CD14-positive monocyte (primary cell): ENCODE measurements around the gene LMNTD2. TPM values are rescaled to one million over a fixed set of nuclear protein-coding genes. Genes with fewer than 3 reads are reported as not detected.
A peak's percentile ranks its signal among the peaks of the same experiment; 100 is the strongest.

ENCODE experiments used
- DNase-seq, 3 donors: peaks; one replicate each; pipeline ENCODE4 v3.0.0-alpha.2; 2011 to 2022
- H2AFZ ChIP-seq: 2 replicates; pipeline ENCODE4 v1.6.0; 2012; ENCODE audit warnings: mild to moderate bottlenecking, low read depth, low read length, inconsistent platforms; ENCODE audit not compliant: insufficient read depth, poor library complexity, severe bottlenecking
- H3K27ac ChIP-seq, 2 donors: 1 replicate in 1 of 2; 2 replicates in 1 of 2; pipeline ENCODE4 v1.5.1; 2012 to 2013; ENCODE audit warnings: low read length in 2 of 2, control low read depth in 1 of 2, inconsistent platforms in 1 of 2, low read depth in 1 of 2, mild to moderate bottlenecking in 1 of 2
- H3K27me3 ChIP-seq, 2 donors: one replicate each; pipeline versions ENCODE4 v1.6.0 to v1.6.1; 2011 to 2013; ENCODE audit warnings: low read length in 2 of 2; ENCODE audit not compliant: control insufficient read depth in 2 of 2, insufficient read depth in 2 of 2
- H3K36me3 ChIP-seq, 2 donors: replicated peaks in 1 of 2; 1 replicate in 1 of 2; 2 replicates in 1 of 2; pipeline versions ENCODE4 v1.5.1 to v1.6.1; 2012 to 2013; ENCODE audit warnings: low read length in 2 of 2, control low read depth in 1 of 2, inconsistent platforms in 1 of 2, mild to moderate bottlenecking in 1 of 2; ENCODE audit not compliant: insufficient read depth in 2 of 2, control insufficient read depth in 1 of 2
- H3K4me1 ChIP-seq, 2 donors: 1 replicate in 1 of 2; 2 replicates in 1 of 2; pipeline versions ENCODE4 v1.5.1 to v1.6.1; 2012 to 2013; ENCODE audit warnings: low read length in 2 of 2, control low read depth in 1 of 2, inconsistent platforms in 1 of 2, mild to moderate bottlenecking in 1 of 2, moderate library complexity in 1 of 2; ENCODE audit not compliant: insufficient read depth in 2 of 2, control insufficient read depth in 1 of 2
- H3K4me2 ChIP-seq: replicated peaks from 2 replicates; pipeline ENCODE3; 2012; ENCODE audit warnings: low read length, moderate library complexity, mild to moderate bottlenecking; ENCODE audit not compliant: poor library complexity, severe bottlenecking; ENCODE audit errors: extremely low read depth
- H3K4me3 ChIP-seq, 3 experiments: fragments of 200-600 bp in 1 of 3; sonication (generic) in 1 of 3; replicated peaks in 1 of 3; 1 replicate in 2 of 3; 2 replicates in 1 of 3; pipeline ENCODE4 v1.5.1; 2011 to 2013; ENCODE audit warnings: low read length in 3 of 3, mild to moderate bottlenecking in 3 of 3, control low read depth in 2 of 3, low read depth in 2 of 3, inconsistent platforms in 1 of 3, moderate library complexity in 1 of 3
- H3K79me2 ChIP-seq: 2 replicates; pipeline ENCODE4 v1.6.0; 2012; ENCODE audit warnings: mild to moderate bottlenecking, control low read depth, inconsistent platforms, low read length, moderate library complexity; ENCODE audit not compliant: insufficient read depth
- H3K9ac ChIP-seq: 2 replicates; pipeline ENCODE4 v1.6.0; 2017; ENCODE audit warnings: low read length, mild to moderate bottlenecking; ENCODE audit not compliant: insufficient read depth, poor library complexity, severe bottlenecking
- H3K9me3 ChIP-seq, 2 donors: replicated peaks in 1 of 2; 1 replicate in 1 of 2; 2 replicates in 1 of 2; pipeline versions ENCODE4 v1.5.1 to v1.6.1; 2012 to 2013; ENCODE audit warnings: low read length in 2 of 2, control low read depth in 1 of 2; ENCODE audit not compliant: control insufficient read depth in 1 of 2, insufficient read depth in 1 of 2
- H4K20me1 ChIP-seq: 2 replicates; pipeline ENCODE4 v1.6.0; 2012; ENCODE audit warnings: mild to moderate bottlenecking, low read length, control low read depth, moderate library complexity; ENCODE audit not compliant: insufficient read depth
- H3K27ac Mint-ChIP-seq, 7 donors: one replicate each; pipeline ENCODE4 v1.8.0; 2020; ENCODE audit warnings: mild to moderate bottlenecking in 7 of 7, mixed read lengths in 7 of 7, moderate library complexity in 6 of 7, inconsistent platforms in 2 of 7
- H3K27me3 Mint-ChIP-seq, 3 donors: one replicate each; pipeline ENCODE4 v1.8.0; 2021 to 2022; ENCODE audit warnings: low read depth in 3 of 3, mild to moderate bottlenecking in 3 of 3, mixed read lengths in 3 of 3, moderate library complexity in 3 of 3, inconsistent platforms in 1 of 3
- H3K36me3 Mint-ChIP-seq, 2 donors: one replicate each; pipeline ENCODE4 v1.8.0; 2020; ENCODE audit warnings: mixed read lengths in 2 of 2, inconsistent platforms in 1 of 2, mild to moderate bottlenecking in 1 of 2
- H3K4me1 Mint-ChIP-seq: one replicate; pipeline ENCODE4 v1.8.0; 2020; ENCODE audit warnings: mild to moderate bottlenecking, mixed read lengths
- H3K4me3 Mint-ChIP-seq, 2 donors: one replicate each; pipeline ENCODE4 v1.8.0; 2020; ENCODE audit warnings: mild to moderate bottlenecking in 2 of 2, mixed read lengths in 2 of 2, moderate library complexity in 1 of 2
- H3K9me3 Mint-ChIP-seq, 7 donors: one replicate each; pipeline ENCODE4 v1.8.0; 2020 to 2022; ENCODE audit warnings: mixed read lengths in 7 of 7, mild to moderate bottlenecking in 6 of 7, moderate library complexity in 6 of 7, inconsistent platforms in 2 of 7
- WGBS: methylation state at CpG from one replicate; pipeline ENCODE4 v1.1.5; 2013; ENCODE audit warnings: missing lambda C conversion rate; ENCODE audit not compliant: insufficient coverage; 5-methylcytosine and 5-hydroxymethylcytosine counted together
- intact Hi-C, 2 donors: fragments of 100-400 bp; cut with micrococcal nuclease; formaldehyde crosslinking; loops; one replicate each; pipeline versions ENCODE4 v1.15.0 to v1.15.1; 2023
- polyA plus RNA-seq, 3 donors: library from polyadenylated mRNA; depleted of rRNA in 1 of 3; unstranded in 2 of 3; stranded (reverse) in 1 of 3; fragments of 300-500 nt in 2 of 3; fragments of >200 nt in 1 of 3; fragmentation: Illumina TruSeq in 2 of 3; gene quantifications; 1 replicate in 2 of 3; 2 replicates in 1 of 3; pipeline ENCODE4 v1.2.3, GENCODE V29; 2012 to 2021
- TF ChIP-seq, protein P1 (sequence below): fragments of 200-600 bp; IDR thresholded peaks from one replicate; pipeline ENCODE4 v1.8.0; 2022; ENCODE audit warnings: antibody characterized with exemption, mild to moderate bottlenecking

The LMNTD2 gene
- polyA plus RNA-seq, 3 donors: 0.67 to 10.6 (median 1.2) TPM

- TF ChIP-seq, protein P1, sequence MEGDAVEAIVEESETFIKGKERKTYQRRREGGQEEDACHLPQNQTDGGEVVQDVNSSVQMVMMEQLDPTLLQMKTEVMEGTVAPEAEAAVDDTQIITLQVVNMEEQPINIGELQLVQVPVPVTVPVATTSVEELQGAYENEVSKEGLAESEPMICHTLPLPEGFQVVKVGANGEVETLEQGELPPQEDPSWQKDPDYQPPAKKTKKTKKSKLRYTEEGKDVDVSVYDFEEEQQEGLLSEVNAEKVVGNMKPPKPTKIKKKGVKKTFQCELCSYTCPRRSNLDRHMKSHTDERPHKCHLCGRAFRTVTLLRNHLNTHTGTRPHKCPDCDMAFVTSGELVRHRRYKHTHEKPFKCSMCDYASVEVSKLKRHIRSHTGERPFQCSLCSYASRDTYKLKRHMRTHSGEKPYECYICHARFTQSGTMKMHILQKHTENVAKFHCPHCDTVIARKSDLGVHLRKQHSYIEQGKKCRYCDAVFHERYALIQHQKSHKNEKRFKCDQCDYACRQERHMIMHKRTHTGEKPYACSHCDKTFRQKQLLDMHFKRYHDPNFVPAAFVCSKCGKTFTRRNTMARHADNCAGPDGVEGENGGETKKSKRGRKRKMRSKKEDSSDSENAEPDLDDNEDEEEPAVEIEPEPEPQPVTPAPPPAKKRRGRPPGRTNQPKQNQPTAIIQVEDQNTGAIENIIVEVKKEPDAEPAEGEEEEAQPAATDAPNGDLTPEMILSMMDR: no peak
- intact Hi-C loops: no loop called here
Measured at GRCh38 chr11:581342-581741, 20.8 kb upstream of the LMNTD2 start.

DNA sequence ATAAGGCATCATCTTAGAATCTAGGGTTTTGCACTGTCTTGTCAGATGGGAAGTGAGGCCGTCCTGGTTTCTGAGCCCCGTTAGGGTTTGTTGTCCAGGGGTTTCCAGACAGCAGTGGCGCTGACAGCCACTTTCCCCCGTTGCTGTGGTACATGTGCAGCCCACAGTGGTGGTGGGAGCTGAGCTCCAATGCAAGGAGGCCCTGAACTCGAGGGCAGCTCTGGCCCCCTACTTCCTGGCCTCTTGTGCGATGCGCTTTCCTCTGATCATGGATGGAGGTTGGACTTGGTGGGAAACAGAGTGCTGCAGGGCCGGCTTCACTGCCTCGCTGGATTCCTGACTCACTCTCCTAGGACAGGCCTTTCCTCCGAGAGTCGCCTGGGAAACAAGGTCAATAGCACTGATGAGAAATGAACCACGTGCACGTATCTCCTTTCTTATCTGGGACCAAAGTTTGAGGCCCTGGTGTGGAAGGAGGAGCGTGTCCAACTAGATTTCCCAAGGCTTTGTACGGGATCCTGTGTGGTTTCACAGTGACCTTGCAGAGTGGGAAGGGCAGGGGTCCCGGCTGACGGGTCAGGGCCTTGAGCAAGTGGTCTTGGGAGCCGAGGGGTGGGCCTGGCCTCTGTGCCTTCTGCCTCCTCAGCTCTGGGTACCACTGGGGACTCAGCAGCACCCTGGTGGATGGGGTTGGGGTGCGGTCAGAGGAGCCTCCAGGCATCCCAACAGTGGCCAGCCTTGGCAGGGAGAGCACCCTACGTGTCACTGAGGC lies 19.5 kb upstream of the LMNTD2 start:
- Histone ChIP-seq H3K9ac (no peak overlapping the region), H2AFZ (no peak overlapping the region), H3K27me3 (peaks cover 2 to 5% of the 10 kb centered on the region in 2 donors), H4K20me1 (peaks cover 77% of the 10 kb centered on the region), H3K4me2 (no peak overlapping the region), H3K9me3 (peaks cover 0 to under 1% of the 10 kb centered on the region in 2 donors), H3K27ac (peak overlapping the region in 1 of 2 donors; percentile 11), H3K79me2 (peaks cover 75% of the 10 kb centered on the region), H3K36me3 (peaks cover 28 to 29% of the 10 kb centered on the region in 2 donors), H3K4me3 (no peak overlapping the region), H3K4me1 (peaks cover 19 to 35% of the 10 kb centered on the region in 2 donors)
- 91% methylated on average over 16 of the region's 20 CpGs for WGBS
- Mint-ChIP-seq H3K27ac (peak overlapping the region in 2 of 7 donors; percentile 28 to 82), H3K27me3 (peaks cover 2 to 5% (median 3%) of the 10 kb centered on the region in 3 donors), H3K4me3 (no peak overlapping the region), H3K36me3 (peaks cover 32 to 43% of the 10 kb centered on the region in 2 donors), H3K9me3 (peaks cover 0 to 6% (median 1%) of the 10 kb centered on the region in 7 donors), H3K4me1 (peaks cover 34% of the 10 kb centered on the region)
- DNase-seq: no peak
- intact Hi-C loops: loop anchor here (5.0 kb wide), 2 partner anchors 32 to 73 kb away; partner anchors contain the start of gene RNH1 (in 1 of the 2)
- TF ChIP-seq, protein P1: no peak

More at GRCh38 chr11:581342-581741, 20.8 kb upstream of the LMNTD2 start:
- no peaks in the 10 kb centered on the region for H3K9me3 ChIP-seq
- no peak overlapping the region for H3K4me3 Mint-ChIP-seq
- H3K36me3 Mint-ChIP-seq: peaks cover 34 to 48% of the 10 kb centered on the region in 2 donors
- H3K4me1 Mint-ChIP-seq: peaks cover 33% of the 10 kb centered on the region
- H3K27me3 Mint-ChIP-seq: no peaks in the 10 kb centered on the region
- H3K27me3 ChIP-seq: no peaks in the 10 kb centered on the region
- peaks cover 0 to 3% (median 0%) of the 10 kb centered on the region in 7 donors for H3K9me3 Mint-ChIP-seq
- peaks cover 13 to 30% of the 10 kb centered on the region in 2 donors for H3K4me1 ChIP-seq
- H3K27ac ChIP-seq: no peak overlapping the region
- H4K20me1 ChIP-seq: peaks cover 86% of the 10 kb centered on the region
- H3K4me3 ChIP-seq: no peak overlapping the region
- H3K9ac ChIP-seq: no peak overlapping the region
- no peak overlapping the region for H2AFZ ChIP-seq
- no peak overlapping the region for H3K4me2 ChIP-seq
- WGBS: 97% methylated on average over 8 of the region's 14 CpGs
- peaks cover 79% of the 10 kb centered on the region for H3K79me2 ChIP-seq
- H3K27ac Mint-ChIP-seq: peak overlapping the region in 1 of 7 donors; percentile 51
- no peak for DNase-seq
- peaks cover 31 to 40% of the 10 kb centered on the region in 2 donors for H3K36me3 ChIP-seq
